Bone marrow (tissue), 2 donors: ENCODE measurements around the gene SULT1A2.
"Not testable (repeated sequence)": the region's sequence is repeated elsewhere in the genome, so short reads cannot be mapped to it uniquely, and the experiment has no call there.

ENCODE experiments used
- DNase-seq, 2 donors: peaks; one replicate each; lab custom pipeline; 2025; lab: John Stamatoyannopoulos, UW

SULT1A2 gene

DNA sequence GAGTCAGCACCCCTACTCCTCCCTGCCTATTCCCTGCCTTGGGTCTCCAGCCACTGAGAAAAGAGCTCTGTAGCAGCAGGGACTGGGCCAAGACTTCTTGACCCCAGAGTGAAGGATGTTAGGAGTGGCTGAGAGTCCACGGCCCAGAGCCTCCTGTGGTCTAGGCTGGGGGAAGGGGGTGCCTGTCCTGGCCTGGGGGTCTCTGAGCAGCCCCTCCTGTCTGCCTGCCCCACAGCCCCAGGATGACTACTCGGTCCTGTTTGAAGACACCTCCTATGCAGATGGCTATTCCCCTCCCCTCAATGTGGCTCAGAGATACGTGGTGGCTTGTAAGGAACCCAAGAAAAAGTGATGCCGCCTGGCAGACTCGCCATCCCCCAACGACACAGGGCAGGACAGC lies 5.5 kb downstream of the SULT1A2 start:
- DNase-seq, result no peak

DNA sequence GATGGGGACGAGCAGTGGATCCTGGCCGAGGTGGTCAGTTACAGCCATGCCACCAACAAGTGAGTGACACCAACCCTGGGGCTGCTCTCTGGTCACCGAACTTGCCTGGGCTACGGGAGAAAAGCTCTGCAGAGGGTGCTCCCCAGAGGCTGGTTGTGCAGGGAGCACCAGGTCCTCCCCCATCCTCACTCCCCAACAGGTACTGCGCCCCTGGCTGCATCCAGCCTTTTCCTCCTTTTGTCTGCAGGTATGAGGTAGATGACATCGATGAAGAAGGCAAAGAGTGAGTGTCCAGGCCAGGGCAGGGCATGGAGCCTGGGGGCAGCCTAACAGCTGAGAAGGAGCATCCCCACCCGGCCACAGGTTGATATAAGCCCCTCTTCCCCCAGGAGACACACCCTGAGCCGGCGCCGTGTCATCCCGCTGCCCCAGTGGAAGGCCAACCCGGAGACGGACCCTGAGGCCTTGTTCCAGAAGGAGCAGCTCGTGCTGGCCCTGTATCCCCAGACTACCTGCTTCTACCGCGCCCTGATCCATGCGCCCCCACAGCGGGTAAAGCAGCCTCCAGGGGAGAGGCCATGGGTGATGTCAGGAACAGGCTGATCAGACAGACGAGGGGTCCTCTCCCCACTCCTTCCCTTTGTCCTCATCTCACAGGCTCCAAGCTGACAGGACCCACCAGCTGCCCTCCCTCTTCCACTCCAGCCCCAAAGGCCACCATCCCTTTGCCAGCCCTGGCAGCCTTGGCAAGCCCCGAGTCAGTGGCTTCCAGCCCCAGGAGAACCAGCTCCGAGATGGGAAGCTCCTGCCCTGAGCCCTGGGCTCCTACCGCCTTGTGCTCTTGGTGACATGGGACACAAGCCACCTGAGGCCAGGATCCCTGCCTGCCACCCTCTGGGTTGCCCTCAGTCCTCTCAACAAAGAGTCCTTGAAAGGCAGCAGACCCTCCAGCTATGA lies 6.2 kb downstream of the SULT1A2 start:
- DNase-seq, result no peak

DNA sequence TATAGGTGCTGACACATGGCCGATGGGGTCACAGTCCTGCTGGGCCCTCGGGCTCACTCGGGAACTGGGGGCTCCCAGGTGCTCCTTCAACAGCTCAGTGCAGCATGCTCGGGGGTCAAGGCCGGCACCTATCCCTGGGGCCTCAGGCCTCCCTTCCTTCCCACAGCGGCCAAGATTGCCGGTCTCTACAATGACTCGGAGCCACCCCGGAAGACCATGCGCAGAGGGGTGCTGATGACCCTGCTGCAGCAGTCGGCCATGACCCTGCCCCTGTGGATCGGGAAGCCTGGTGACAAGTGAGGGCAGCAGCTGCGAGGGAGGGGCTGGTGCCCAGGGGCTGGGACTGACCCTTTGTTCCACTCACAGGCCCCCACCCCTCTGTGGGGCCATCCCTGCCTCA lies 6.9 kb downstream of the SULT1A2 start:
- no peak for DNase-seq

DNA sequence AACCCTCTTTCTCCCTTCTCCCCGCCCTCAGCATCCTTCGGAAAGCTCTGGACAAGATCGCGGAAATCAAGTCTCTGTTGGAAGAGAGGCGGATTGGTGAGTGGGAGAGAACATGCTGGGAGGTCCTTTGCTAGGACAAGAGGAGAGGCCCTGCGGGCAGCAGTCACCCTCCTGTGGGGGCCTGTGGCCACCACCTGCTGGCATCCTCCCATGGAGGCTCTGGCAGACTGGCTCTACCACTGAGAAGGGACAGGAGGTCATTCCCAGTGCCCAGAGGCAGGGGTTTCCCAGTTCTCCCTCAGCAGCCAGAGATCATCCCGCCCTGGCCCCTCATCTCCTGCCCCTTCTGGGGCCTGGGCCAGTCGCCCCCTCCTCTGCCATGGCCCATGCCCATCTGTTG lies 7.8 kb downstream of the SULT1A2 start:
- no peak for DNase-seq

- DNase-seq, result no peak
Measured at GRCh38 chr16:28587386-28587785, 9.5 kb downstream of the SULT1A2 start.

GRCh38 chr16:28586466-28586865 lies 10.4 kb downstream of the SULT1A2 start:
- no peak for DNase-seq

DNA sequence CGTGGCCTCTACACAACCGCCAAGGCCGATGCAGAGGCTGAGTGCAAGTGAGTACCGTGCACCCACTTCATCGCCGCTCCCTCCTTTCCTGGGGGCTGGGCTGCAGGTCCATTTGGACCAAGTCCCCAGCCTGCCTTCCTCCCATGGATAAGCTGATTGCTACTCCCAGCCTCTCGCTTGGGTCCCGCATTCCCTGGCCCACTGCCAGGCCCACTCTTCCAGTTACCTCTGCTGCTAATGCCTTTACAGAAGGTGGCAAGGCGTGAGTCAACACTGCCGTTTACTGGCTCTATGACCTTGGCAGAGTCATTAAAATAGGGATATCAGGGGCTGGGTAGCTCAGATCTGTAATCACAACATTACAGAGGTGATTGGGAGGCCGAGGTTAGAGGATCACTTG lies 11.2 kb downstream of the SULT1A2 start:
- no peak for DNase-seq

GRCh38 chr16:28580726-28581315 lies 16.0 kb downstream of the SULT1A2 start:
- no peak for DNase-seq

GRCh38 chr16:28575446-28576109 lies 21.3 kb downstream of the SULT1A2 start:
- no peak for DNase-seq

GRCh38 chr16:28574925-28575324 lies 21.9 kb downstream of the SULT1A2 start:
- DNase-seq, result no peak

- no peak for DNase-seq
Measured at GRCh38 chr16:28573738-28574718, 22.8 kb downstream of the SULT1A2 start.

DNA sequence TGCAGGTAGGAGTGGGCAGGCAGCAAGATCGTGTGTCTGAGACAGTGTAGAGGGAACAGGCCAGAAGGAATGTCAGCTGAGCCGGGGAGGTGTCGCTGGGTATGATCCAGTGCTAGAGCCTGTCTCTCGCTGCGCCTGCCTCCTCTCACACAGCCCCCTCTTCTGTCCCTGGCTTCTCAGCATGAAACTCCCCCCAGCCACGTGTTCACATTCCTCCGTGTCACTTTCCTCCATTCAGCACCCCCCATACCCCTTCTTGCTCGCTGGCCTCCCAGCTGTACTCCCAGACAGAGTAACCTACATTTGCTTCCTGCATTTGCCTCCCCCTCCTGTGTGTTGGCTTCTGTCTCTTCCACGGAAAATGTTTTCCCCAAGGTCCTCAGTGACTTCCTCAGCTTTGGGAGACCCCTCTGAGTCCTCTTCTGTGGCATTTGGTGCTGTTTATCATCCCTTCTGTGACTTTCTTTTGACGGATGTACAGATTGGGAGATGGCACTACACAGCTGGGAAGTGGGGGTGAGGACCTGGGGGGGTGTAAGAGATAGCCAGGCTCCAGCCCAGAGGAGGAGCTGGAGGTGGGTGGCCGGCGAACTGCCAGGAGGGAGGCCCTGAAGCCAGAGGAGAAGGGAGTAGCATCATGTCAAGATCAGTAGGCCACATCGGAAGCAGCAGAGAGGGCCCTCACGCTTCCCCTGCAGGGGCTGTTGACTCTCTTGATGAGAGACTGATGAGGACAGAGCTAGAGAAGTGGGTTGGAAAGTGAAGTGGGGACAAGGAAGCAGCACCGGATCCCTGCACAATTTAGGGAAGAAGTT lies 23.9 kb downstream of the SULT1A2 start:
- no peak for DNase-seq

DNA sequence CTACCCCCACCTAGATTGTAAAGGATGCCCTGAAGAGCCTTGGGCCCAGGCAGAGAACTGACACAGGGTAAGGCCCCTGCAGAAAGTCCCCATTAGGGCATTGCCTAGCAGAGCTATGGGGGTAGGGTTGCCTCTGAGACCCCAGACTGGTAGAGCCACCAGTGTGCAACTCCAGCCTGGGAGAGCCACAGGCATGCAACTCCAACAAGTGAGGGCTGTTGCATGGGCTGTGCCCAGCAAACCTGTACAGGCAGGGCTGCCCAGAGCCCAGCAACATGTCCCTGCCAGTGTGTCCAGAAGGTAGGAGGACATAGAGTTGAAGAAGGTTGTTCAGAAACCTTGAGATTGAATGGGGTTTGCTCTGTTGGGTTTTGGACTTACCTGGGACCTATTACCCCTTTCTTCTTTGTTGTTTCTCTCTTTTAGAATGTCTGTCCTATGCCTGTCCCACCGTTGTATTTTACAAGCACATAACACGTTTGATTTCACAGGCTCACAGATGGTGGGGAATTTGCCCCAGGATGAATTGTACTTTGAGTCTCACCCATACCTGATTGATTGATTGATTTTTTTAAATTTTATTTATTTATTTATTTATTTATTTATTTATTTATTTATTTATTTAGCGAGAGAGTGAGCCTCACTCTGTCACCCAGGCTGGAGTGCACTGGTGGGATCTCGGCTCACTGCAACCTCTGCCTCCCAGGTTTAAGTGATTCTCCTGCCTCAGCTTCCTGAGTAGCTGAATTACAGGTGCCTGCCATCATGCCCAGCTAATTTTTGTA lies 26.7 kb downstream of the SULT1A2 start:
- no peak for DNase-seq

DNA sequence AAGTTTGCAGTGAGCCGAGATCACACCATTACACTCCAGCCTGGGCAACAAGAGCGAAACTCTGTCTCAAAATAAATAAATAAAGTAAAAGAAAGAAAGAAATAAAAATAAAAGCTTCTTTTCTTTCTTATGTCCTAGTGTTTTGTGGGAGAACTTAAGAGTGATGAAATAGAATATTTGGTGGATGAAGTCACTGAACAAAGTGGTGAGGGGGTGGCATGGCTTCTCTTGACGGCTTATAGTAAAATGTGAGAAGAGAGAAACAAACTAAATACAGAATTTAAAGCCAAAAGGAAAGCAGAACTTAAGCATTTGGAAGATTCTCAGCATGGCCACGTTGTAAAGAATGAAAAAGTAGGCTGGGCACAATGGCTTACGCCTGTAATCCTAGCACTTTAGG lies 27.8 kb downstream of the SULT1A2 start:
- DNase-seq, result no peak

- DNase-seq, result no peak
Measured at GRCh38 chr16:28567292-28567691, 29.6 kb downstream of the SULT1A2 start.

DNA sequence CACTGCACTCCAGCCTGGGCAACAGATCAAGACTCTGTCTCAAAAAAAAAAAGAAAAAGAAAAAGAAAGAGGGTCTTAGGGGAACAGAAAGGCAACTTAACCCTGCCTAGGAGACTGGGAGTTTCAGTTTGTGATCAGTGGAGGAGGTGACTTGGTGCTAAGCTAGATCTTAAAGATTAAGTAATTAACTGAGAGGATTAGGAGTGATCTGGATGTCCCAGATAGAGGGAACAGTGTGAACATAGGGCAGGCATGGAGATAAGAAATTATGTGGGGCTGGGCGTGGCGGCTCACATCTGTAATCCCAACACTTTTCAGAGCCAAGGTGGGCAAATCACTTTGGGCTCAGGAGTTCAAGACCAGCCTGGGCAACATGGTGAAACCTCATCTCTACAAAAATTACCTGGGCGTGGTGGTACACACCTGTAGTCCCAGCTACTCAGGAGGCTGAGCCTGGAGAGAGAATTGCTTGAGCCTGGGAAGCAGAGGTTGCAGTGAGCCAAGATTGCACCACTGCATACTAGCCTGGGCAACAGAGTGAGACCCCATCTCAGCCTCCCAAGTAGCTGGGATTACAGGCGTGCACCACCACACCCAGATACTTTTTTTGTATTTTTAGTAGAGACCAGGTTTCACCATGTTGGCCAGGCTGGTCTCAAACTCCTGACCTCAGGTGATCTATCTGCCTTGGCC lies 30.5 kb downstream of the SULT1A2 start:
- not testable (repeated sequence) for DNase-seq

- DNase-seq, result no peak
Measured at GRCh38 chr16:28563218-28563617, 33.6 kb downstream of the SULT1A2 start.

DNA sequence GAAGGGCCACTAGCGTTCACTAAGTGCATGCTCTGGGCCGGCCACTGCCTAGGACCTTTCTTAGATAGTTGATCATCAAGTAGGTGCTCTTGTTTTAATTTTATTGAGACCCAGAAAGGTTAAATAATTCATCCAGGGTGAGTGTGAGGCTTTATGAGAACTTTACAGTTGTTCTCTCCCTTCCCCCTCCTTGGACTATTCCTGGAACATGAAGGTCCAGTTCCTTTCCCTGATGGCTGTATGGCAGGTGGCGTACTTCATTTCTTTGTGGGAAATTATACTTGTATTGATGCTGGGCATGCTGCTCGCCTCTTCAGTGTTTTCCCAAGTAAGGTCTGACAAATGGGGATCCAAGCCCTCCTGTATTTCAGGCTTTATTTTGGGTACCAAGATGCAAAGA lies 34.7 kb downstream of the SULT1A2 start:
- DNase-seq, result no peak

DNA sequence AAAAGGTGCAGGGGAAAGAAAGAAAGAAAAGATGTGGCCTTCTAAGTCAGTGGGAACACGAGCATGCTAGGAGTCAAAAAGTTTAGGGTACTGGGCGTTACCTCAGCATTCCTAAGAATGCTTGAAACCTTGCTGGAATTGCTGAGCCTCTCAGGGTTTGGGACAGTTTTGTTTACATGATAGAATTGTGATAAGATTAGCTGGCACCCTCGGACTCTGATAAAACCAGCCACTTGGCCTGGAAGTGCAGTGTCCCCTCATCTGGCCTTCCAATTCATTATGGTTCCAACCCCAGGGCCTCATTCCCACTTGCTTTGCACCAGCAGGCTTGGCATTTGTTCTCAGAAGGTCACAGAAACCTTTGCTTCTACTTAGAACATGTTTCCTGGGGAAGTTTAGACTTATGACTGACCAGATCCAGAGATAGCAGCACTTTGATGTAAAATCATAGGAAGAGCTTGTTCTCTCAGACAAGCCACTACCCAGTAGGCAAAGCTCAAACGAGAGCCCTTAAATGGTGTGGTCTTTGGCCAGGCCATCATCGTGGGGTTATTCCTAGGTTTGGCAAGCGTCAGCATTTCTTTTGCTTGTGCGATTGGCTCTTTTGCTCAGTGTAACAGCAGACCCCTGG lies 35.2 kb downstream of the SULT1A2 start:
- DNase-seq, result no peak
